Measurements from ENCODE around the gene DOP1A. TPM values are rescaled to one million over a fixed set of nuclear protein-coding genes. Genes with fewer than 3 reads are reported as not detected.
A peak's percentile ranks its signal among the peaks of the same experiment; 100 is the strongest.

DOP1A gene
- total and polyA plus RNA-seq, 12 donors = 2.5 to 26.8 (median 20.8) TPM

- intact Hi-C loops (cut with DNase I) = loop anchor here in 2 of 10 donors (10.0 kb wide), 2 partner anchors 939 to 949 kb away; no protein-coding TSS in a partner anchor
- H3K4me3 ChIP-seq = no peak overlapping the region
- H3K27me3 ChIP-seq = no peaks in the 10 kb centered on the region
- peaks cover 0 to 14% (median 0%) of the 10 kb centered on the region in 9 donors for H3K4me1 ChIP-seq
- peaks cover 0 to 100% (median 34%) of the 10 kb centered on the region in 9 donors for H3K36me3 ChIP-seq
- no peak overlapping the region for H3K27ac ChIP-seq
- ATAC-seq (no peak), DNase-seq (no peak)
- H3K9me3 ChIP-seq = no peaks in the 10 kb centered on the region
- TF ChIP-seq CTCF (IDR thresholded peaks at IDR 0.05) = no peak
- 75 to 86% methylated on average over 4 of the region's 4 CpGs for WGBS, 2 donors
Observed at GRCh38 chr6:83153883-83154521, 86.5 kb downstream of the DOP1A start.

DNA sequence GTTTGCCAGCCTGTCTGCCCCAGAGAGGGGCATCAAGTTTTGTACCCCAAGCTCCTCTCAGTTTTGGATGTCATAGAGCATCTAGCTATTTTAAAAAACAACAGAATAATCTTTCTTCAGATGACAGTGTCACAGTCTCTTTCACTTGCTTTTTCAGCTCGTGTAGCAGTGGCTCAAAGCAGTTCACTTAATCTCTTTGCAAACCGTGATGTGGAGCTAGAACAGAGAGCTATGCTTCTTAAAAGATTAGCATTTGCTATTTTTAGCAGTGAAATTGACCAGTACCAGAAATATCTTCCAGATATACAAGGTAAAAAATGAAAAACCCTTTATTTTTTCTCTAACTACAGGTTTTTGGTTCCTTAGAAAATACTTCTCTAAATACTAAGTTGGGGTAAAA is 88.3 kb downstream of the DOP1A start:
- Histone ChIP-seq H3K36me3 (peaks cover 0 to 100% (median 32%) of the 10 kb centered on the region in 9 donors), H3K4me1 (peaks cover 0 to 18% (median 0%) of the 10 kb centered on the region in 9 donors), H3K4me3 (no peak overlapping the region), H3K27me3 (no peaks in the 10 kb centered on the region), H3K9me3 (no peaks in the 10 kb centered on the region), H3K27ac (peak overlapping the region in 7 of 10 donors; percentile 0 to 24 (median 7))
- DNase-seq (no peak), ATAC-seq (peak in 4 of 8 donors; percentile 57 to 70 (median 62))
- WGBS, 2 donors = 38 to 50% methylated on average over 2 of the region's 2 CpGs
- no peak for TF ChIP-seq CTCF (IDR thresholded peaks at IDR 0.05)
- intact Hi-C loops (cut with DNase I) = loop anchor here in 2 of 10 donors (10.0 kb wide), 2 partner anchors 941 to 951 kb away; no protein-coding TSS in a partner anchor

GRCh38 chr6:83160167-83160566 is 92.7 kb downstream of the DOP1A start:
- no peak for TF ChIP-seq CTCF (IDR thresholded peaks at IDR 0.05)
- DNase-seq (no peak), ATAC-seq (peak in 2 of 8 donors; percentile 39 to 65)
- no peak overlapping the region for H3K27ac ChIP-seq
- no peak overlapping the region for H3K4me3 ChIP-seq
- no peaks in the 10 kb centered on the region for H3K9me3 ChIP-seq
- H3K27me3 ChIP-seq = no peaks in the 10 kb centered on the region
- H3K4me1 ChIP-seq = peaks cover 0 to 18% (median 0%) of the 10 kb centered on the region in 9 donors
- intact Hi-C loops (cut with DNase I) = no loop called here
- WGBS, 2 donors = 50 to 57% methylated on average over 1 of the region's 1 CpG
- peaks cover 0 to 100% (median 24%) of the 10 kb centered on the region in 9 donors for H3K36me3 ChIP-seq

- DNase-seq (no peak), ATAC-seq (no peak)
- intact Hi-C loops (cut with DNase I) = loop anchor here in 1 of 10 donors (5.0 kb wide), 1 partner anchor 46 kb away; no protein-coding TSS in a partner anchor
- no peaks in the 10 kb centered on the region for H3K27me3 ChIP-seq
- 86 to 89% methylated on average over 5 of the region's 5 CpGs for WGBS, 2 donors
- H3K27ac ChIP-seq = no peak overlapping the region
- peaks cover 0 to 100% (median 54%) of the 10 kb centered on the region in 9 donors for H3K36me3 ChIP-seq
- no peaks in the 10 kb centered on the region for H3K9me3 ChIP-seq
- H3K4me1 ChIP-seq = no peaks in the 10 kb centered on the region
- no peak overlapping the region for H3K4me3 ChIP-seq
- TF ChIP-seq CTCF (IDR thresholded peaks at IDR 0.05) = no peak
Observed at GRCh38 chr6:83167726-83168278, 100.3 kb downstream of the DOP1A start.
